LNCAP (cell line): Measurements from ENCODE around the gene SLC6A18.

Experiments used
- CTCF ChIP-seq: fragments of 450-650 bp; IDR thresholded peaks from 2 replicates; pipeline ENCODE4 v1.5.1; 2017; ENCODE audit warnings: mild to moderate bottlenecking

SLC6A18 gene

GRCh38 chr5:1268056-1268455 lies 42.9 kb downstream of the SLC6A18 start:
- TF ChIP-seq CTCF, result no peak

- TF ChIP-seq CTCF, result no peak
Observed at GRCh38 chr5:1268666-1269065, 43.5 kb downstream of the SLC6A18 start.

GRCh38 chr5:1270426-1270825 lies 45.2 kb downstream of the SLC6A18 start:
- TF ChIP-seq CTCF, result no peak

GRCh38 chr5:1270933-1271914 lies 46.0 kb downstream of the SLC6A18 start:
- TF ChIP-seq CTCF, result no peak

GRCh38 chr5:1272201-1272600 lies 47.0 kb downstream of the SLC6A18 start:
- TF ChIP-seq CTCF, result no peak

GRCh38 chr5:1273745-1274144 lies 48.6 kb downstream of the SLC6A18 start:
- no peak for TF ChIP-seq CTCF

- no peak for TF ChIP-seq CTCF
Observed at GRCh38 chr5:1274471-1274870, 49.3 kb downstream of the SLC6A18 start.
